Tibial nerve (tissue), 3 donors: ENCODE data around the gene GSTA2.
"Not testable (repeated sequence)": the region's sequence is repeated elsewhere in the genome, so short reads cannot be mapped to it uniquely, and the experiment has no call there.

ENCODE experiments used
- POLR2A ChIP-seq, 2 donors: fragments of 450-650 bp; IDR thresholded peaks; one replicate each; pipeline ENCODE4 v1.6.1; 2017; ENCODE audit warnings: antibody characterized with exemption in 2 of 2, mild to moderate bottlenecking in 2 of 2, moderate library complexity in 2 of 2
- TF ChIP-seq, protein P1 (sequence below), 5 experiments: fragments of 200-600 bp in 3 of 5; fragments of 450-650 bp in 2 of 5; sonication (generic) in 3 of 5; IDR thresholded peaks; one replicate each; pipeline ENCODE4 v1.5.1; 2016 to 2019; ENCODE audit warnings: antibody characterized with exemption in 5 of 5, mild to moderate bottlenecking in 3 of 5, moderate library complexity in 2 of 5

GRCh38 chr6:52799272-52799671 is 36.0 kb upstream of the GSTA2 start:
- TF ChIP-seq, protein P1, sequence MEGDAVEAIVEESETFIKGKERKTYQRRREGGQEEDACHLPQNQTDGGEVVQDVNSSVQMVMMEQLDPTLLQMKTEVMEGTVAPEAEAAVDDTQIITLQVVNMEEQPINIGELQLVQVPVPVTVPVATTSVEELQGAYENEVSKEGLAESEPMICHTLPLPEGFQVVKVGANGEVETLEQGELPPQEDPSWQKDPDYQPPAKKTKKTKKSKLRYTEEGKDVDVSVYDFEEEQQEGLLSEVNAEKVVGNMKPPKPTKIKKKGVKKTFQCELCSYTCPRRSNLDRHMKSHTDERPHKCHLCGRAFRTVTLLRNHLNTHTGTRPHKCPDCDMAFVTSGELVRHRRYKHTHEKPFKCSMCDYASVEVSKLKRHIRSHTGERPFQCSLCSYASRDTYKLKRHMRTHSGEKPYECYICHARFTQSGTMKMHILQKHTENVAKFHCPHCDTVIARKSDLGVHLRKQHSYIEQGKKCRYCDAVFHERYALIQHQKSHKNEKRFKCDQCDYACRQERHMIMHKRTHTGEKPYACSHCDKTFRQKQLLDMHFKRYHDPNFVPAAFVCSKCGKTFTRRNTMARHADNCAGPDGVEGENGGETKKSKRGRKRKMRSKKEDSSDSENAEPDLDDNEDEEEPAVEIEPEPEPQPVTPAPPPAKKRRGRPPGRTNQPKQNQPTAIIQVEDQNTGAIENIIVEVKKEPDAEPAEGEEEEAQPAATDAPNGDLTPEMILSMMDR (IDR thresholded peaks at IDR 0.05), result not testable (repeated sequence)
- TF ChIP-seq POLR2A (IDR thresholded peaks at IDR 0.05), result not testable (repeated sequence)
